GM18517 (cell line): ENCODE measurements around the gene LGMN.
"Not testable (repeated sequence)": the region's sequence is repeated elsewhere in the genome, so short reads cannot be mapped to it uniquely, and the experiment has no call there.

ENCODE experiments used
- ATAC-seq: cut with Tn5 transposase; IDR thresholded peaks from one replicate; pipeline ENCODE4 v1.9.1; 2021; ENCODE audit warnings: mild to moderate bottlenecking, moderate library complexity; ENCODE audit not compliant: unreplicated experiment

LGMN gene

GRCh38 chr14:92748259-92749016 lies at the start of gene LGMN:
Gene LGMN (minus strand): TSS chr14:92748627. CDS start chr14:92732786, 15,841 bp downstream.
- ATAC-seq: peak; percentile 75

- ATAC-seq: no peak
Observed at GRCh38 chr14:92794961-92795360, 46.5 kb upstream of the LGMN start.

GRCh38 chr14:92794547-92794941 lies 46.1 kb upstream of the LGMN start:
- ATAC-seq: no peak

- ATAC-seq: peak; percentile 87
Observed at GRCh38 chr14:92793709-92794546, 45.5 kb upstream of the LGMN start, which contains the start of gene GOLGA5. Gene GOLGA5 (plus strand): TSS chr14:92794305. CDS start chr14:92797438, 3,133 bp downstream.

- no peak for ATAC-seq
Observed at GRCh38 chr14:92792885-92793284, 44.5 kb upstream of the LGMN start.

- ATAC-seq: no peak
Observed at GRCh38 chr14:92789457-92790089, 41.1 kb upstream of the LGMN start.

GRCh38 chr14:92787554-92787953 lies 39.1 kb upstream of the LGMN start:
- no peak for ATAC-seq

GRCh38 chr14:92786427-92786756 lies 38.0 kb upstream of the LGMN start:
- no peak for ATAC-seq

- no peak for ATAC-seq
Observed at GRCh38 chr14:92785667-92786426, 37.4 kb upstream of the LGMN start.

GRCh38 chr14:92783813-92784431 lies 35.5 kb upstream of the LGMN start:
- ATAC-seq: peak; percentile 70

GRCh38 chr14:92781350-92781749 lies 32.9 kb upstream of the LGMN start:
- ATAC-seq: no peak

- no peak for ATAC-seq
Observed at GRCh38 chr14:92780444-92781232, 32.2 kb upstream of the LGMN start.

- ATAC-seq: not testable (repeated sequence)
Observed at GRCh38 chr14:92778868-92779565, 30.6 kb upstream of the LGMN start.

GRCh38 chr14:92775292-92775691 lies 26.9 kb upstream of the LGMN start:
- peak; percentile 97 for ATAC-seq

- no peak for ATAC-seq
Observed at GRCh38 chr14:92774572-92774971, 26.1 kb upstream of the LGMN start.

- no peak for ATAC-seq
Observed at GRCh38 chr14:92770484-92770883, 22.1 kb upstream of the LGMN start.

- no peak for ATAC-seq
Observed at GRCh38 chr14:92768795-92769194, 20.4 kb upstream of the LGMN start.

- peak; percentile 94 for ATAC-seq
Observed at GRCh38 chr14:92768236-92768635, 19.8 kb upstream of the LGMN start.
